GM18505 (cell line): Measurements from ENCODE around the gene CDH13.

Source experiments
- ATAC-seq: cut with Tn5 transposase; IDR thresholded peaks from one replicate; pipeline ENCODE4 v1.9.1; 2021; ENCODE audit not compliant: unreplicated experiment
- POLR2A ChIP-seq: IDR thresholded peaks from 4 replicates; pipeline ENCODE4 v1.6.1; 2011; ENCODE audit warnings: borderline replicate concordance; ENCODE audit not compliant: insufficient read depth, insufficient read length; ENCODE audit errors: extremely low read depth

CDH13 gene

GRCh38 chr16:82758904-82759303 is 132.1 kb downstream of the CDH13 start:
- no peak for ATAC-seq
- TF ChIP-seq POLR2A = no peak

DNA sequence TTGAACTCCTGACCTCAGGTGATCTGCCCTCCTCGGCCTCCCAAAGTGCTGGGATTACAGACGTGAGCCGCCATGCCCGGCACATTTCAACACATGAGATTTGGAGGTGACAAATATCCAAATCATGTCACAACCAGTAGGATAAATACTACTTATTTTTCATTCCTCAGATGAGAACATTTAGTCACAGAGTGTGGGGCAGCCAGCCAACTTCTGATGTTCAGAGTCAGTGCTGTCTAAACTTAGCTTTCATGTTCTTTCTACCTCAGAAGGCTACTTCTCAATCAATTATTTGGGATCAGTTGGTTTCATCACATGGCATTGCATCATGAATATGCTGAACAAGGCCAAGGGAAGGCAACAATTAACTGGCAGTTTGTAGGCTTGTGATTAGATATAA is 134.5 kb downstream of the CDH13 start:
- no peak for TF ChIP-seq POLR2A
- ATAC-seq = no peak

DNA sequence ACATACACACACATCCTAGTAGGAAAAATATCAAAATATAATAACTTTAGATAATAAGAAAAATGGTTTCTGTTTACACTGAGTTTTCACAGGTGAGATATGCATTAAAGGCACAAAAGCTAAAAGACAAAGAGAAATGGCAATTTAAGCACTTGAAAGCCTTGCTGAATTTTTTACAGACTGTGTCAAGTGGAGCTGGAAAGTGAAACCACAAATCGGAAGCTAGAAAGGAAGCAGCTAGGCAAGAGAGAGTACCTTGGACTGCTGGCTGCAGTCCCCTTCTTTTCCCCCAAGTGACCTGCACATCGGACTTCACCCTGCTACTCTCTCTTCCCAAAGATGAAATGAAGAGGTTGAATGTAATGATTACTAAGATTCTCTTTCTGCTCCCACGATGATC is 135.1 kb downstream of the CDH13 start:
- no peak for TF ChIP-seq POLR2A
- ATAC-seq = no peak

DNA sequence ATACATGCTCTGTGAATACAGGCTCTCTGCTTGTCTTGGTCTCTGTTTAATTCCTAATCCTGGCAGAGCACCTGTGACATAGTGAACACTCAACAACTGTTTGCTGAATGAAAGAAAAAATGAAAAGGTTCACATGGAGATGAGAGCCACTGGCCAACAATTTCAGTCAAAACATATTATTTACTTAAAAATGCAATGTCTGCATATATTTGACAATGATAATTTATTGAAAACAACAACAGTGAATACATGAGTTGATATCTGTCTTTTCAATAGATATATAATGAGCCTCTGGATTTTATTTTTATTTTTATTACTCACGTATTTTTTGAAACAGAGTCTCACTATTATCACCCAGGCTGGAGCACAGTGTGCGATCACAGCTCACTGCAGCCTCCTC is 136.6 kb downstream of the CDH13 start:
- no peak for TF ChIP-seq POLR2A
- ATAC-seq = no peak

DNA sequence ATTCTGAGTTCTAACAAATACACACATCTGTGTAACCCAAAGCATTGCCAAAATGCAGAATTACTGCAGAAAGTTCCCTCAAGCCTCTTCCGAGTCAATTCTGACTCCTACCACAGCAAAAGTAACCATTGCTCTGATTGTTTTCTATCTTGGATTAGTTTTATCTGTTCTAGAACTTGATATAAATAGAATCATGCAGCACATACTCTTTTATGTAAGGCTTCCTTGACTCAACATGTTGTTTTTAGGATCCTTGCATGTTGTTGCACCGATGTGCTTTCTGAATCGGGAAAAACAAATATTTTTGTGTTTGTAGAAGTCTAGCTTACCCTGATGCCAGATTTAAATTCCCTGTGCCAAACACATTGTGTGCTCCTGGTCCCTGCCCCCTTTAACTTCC is 140.4 kb downstream of the CDH13 start:
- ATAC-seq = no peak
- TF ChIP-seq POLR2A = no peak

DNA sequence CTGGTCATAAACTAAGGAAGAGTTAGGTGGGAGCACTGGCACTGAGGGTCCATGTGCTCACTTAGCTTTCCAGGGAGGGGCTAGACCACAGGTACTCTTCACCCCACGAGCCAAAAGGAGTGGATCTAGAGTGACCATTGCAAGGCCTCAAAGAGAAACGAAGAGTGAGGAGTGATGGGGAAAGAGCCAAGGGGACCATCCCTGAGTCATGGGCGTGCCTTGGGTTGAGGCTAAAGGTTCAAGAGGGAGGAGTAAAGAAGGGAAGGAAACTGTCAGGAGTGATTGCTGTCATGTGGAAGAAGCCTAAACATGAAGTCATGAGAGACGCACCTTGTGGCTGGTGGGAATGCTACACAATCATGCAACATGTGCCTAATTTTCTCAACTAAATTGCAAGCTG is 141.0 kb downstream of the CDH13 start:
- no peak for ATAC-seq
- no peak for TF ChIP-seq POLR2A

DNA sequence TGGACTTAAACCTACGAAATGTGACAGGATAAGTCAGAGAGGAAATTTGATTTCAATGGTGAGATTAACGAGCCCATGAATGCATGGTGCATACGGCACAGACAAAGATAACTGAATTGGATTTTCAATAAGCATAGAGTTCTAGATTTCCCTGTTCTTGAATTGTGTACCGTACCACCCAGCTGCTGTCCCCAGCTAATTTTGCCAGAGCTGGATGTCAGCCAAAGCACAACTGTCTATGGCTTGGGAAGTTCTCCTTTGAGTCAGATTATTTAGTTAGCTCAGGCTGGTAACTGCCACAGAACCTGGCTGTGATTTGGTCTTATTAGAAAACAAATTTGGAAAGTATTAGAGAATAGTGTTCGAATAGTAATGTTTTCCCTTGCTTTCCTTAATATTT is 143.1 kb downstream of the CDH13 start:
- ATAC-seq = no peak
- TF ChIP-seq POLR2A = no peak

DNA sequence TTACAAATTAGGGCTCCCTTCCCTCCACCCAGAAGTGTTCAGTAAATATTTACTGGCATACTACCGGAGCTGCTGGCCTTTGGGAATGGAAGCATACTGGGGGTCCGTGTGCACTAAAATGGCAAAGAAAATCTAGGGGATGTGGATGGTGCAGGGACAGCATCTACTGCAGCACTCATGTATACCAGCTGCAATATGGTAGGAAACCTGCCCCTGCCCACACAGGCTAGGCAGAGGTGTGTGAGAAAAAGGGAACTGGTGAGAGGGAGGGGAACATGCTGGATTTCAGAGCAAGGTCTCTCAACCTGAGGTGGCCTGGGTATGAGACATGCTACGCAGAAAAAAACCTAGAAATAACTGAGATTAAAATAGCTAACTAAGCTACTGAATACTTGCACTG is 145.4 kb downstream of the CDH13 start:
- ATAC-seq = no peak
- TF ChIP-seq POLR2A = no peak

DNA sequence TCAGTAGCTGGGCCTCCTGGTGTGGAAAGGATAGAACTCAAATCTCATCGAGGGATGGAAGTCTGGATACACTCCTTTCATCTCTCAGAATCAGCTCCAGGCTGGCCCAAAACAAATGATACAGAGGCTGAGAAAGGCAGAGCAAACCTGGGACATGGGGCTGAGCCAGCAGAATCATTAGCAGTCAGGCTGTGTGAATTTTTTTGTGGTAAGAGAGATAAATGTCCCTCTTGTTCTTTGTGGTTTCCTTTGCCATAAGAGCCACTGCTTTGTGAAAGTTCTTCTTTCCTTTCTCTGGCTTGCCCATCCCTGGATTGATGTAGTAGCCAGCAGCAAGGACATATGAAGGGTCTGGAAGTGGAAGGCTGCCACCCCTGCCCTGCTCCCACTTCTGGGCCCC is 146.2 kb downstream of the CDH13 start:
- ATAC-seq = no peak
- TF ChIP-seq POLR2A = no peak

DNA sequence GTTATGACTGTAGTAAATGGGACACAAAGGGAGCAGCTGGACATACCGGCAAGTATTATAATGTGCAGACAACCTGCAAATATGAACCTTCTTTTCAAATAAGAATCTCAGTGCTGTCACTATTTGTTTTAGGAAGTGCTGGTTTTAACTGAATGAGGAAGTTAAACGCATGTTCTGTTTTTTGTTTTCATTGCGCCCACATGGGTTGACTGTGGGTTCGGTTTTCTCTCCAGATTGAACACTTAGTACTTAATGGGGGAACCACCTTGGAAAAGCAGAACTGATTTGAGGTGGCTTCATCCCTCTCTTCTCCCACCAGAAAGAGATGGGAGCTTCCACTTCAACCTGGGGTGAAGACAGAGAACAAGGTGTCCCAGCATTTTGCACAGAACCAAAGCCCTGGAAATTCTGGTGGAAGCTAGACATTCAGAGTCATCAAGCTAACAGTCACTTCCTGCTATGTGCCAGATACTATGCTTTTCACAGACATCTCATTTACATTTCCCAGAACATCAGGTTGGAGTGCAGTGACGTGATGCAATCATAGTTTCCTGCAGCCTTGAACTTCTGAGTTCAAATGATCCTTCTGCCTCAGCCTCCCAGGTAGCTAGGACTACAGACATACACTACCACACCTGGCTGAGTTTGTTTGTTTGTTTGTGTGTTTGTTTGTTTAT is 149.8 kb downstream of the CDH13 start:
- no peak for TF ChIP-seq POLR2A
- ATAC-seq = no peak

DNA sequence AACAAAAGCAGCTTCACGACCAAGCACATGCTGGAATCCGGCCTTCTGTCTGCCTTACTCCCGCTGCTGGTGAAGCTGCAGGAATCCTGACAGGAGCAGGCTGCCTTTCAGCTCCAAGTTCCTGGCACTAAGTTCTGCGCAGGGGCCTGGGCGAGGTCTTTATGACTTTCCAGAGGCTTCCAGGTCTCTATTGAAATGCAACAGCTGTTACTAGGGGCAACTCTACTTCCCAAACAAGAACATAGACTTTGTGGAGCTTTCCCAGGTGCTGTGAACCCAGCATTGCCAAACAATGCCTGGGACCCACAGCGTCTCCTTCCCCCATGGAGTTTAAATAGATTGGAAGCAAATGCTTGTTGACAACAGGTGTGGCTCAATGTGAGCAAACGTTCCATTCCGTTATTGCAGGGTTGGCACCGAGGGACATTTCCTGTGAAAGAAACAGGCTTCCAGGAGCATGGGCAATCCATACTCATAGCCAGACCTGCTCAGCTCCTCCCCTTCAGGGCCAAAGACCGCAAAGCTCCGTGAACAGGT is 156.0 kb downstream of the CDH13 start:
- no peak for ATAC-seq
- TF ChIP-seq POLR2A = no peak

GRCh38 chr16:82783933-82784572 is 157.3 kb downstream of the CDH13 start:
- ATAC-seq = no peak

DNA sequence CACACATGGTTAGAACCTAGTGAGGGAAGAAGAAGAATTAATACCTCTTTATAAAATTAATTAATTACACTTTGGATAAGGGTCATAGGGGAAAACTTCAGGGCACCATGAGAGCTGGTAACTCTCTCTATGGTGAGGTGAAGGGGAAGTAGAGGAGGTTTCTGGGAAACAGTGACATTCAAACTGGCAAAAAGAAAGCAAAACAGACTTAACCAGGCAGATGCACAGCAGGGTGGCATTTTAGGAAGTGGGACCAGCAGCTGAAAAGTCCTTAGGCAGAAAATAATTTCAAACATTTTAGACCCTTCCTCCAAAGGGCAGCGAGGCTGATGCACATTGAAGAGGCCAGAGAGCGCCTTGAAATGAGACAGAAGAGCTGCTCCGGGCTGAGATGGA is 157.8 kb downstream of the CDH13 start:
- no peak for TF ChIP-seq POLR2A

More at GRCh38 chr16:82783933-82784572, 157.3 kb downstream of the CDH13 start:
- TF ChIP-seq POLR2A = no peak

DNA sequence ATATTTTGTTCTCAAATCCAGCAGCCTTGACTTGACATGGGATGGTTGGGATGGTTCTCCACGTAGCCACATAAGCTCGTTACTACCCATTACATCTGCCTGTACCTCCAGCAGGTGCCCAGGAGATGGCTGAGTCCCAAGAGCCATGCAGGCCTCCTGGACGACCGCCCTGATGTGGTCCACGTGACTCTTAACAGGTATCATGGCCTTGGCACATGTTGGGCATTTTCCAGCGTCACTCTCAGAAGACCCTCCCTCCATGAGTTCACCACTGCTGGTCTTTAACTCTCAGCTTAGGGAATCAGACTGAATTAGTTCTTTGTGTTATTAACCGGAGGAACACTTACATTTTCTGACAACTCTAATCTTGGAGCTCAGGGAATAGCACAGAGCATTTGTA is 161.5 kb downstream of the CDH13 start:
- no peak for ATAC-seq
- TF ChIP-seq POLR2A = no peak

More for the DNA sequence above, 157.8 kb downstream of the CDH13 start:
- no peak for ATAC-seq
